GM12878 (cell line): Measurements from ENCODE around the gene COX19. TPM values are rescaled to one million over a fixed set of nuclear protein-coding genes. Genes with fewer than 3 reads are reported as not detected.

ENCODE experiments used
- ATF7 ChIP-seq: fragments of 450-650 bp; IDR thresholded peaks from 2 replicates; pipeline ENCODE4 v1.6.1; 2016; ENCODE audit warnings: low read depth, mild to moderate bottlenecking
- BCL11A ChIP-seq: IDR thresholded peaks from 2 replicates; pipeline ENCODE4 v1.6.1; 2011; ENCODE audit warnings: low read depth, low read length
- CEBPB ChIP-seq, 2 experiments: fragments of 150-350 bp in 1 of 2; IDR thresholded peaks; 2 replicates each; pipeline ENCODE4 v1.6.1; 2012 to 2014; ENCODE audit warnings: low read depth in 2 of 2, low read length in 2 of 2, borderline replicate concordance in 1 of 2, inconsistent platforms in 1 of 2
- CREB1 ChIP-seq: IDR thresholded peaks from 2 replicates; pipeline ENCODE4 v1.6.1; 2012; ENCODE audit warnings: low read depth, mild to moderate bottlenecking, inconsistent platforms
- ETV6 ChIP-seq, 2 experiments: fragments of 450-650 bp in 1 of 2; IDR thresholded peaks in 1 of 2; conservative IDR thresholded peaks in 1 of 2; 2 replicates each; pipeline ENCODE4 v1.6.1; 2014; ENCODE audit warnings: antibody characterized with exemption in 1 of 2, borderline replicate concordance in 1 of 2, low read depth in 1 of 2, mild to moderate bottlenecking in 1 of 2, moderate library complexity in 1 of 2
- KLF5 ChIP-seq: fragments of 450-650 bp; IDR thresholded peaks from 2 replicates; pipeline ENCODE4 v1.6.1; 2014; ENCODE audit warnings: mild to moderate bottlenecking; ENCODE audit not compliant: partially characterized antibody
- NRF1 ChIP-seq: conservative IDR thresholded peaks from 2 replicates; pipeline ENCODE4 v1.6.1; 2011; ENCODE audit warnings: mild to moderate bottlenecking, low read depth, low read length, improper control_type of control experiment
- PAX8 ChIP-seq: fragments of 450-650 bp; IDR thresholded peaks from 2 replicates; pipeline ENCODE4 v1.6.1; 2017; ENCODE audit warnings: mild to moderate bottlenecking, moderate library complexity
- RUNX3 ChIP-seq: IDR thresholded peaks from 2 replicates; pipeline ENCODE4 v1.6.1; 2012; ENCODE audit warnings: low read length, inconsistent platforms
- SIN3A ChIP-seq: IDR thresholded peaks from 2 replicates; pipeline ENCODE4 v1.6.1; 2012; ENCODE audit warnings: low read depth, low read length, improper control_type of control experiment
- SMAD5 ChIP-seq: IDR thresholded peaks from 2 replicates; pipeline ENCODE4 v1.6.1; 2016; ENCODE audit warnings: antibody characterized with exemption, low read depth
- SMC3 ChIP-seq: IDR thresholded peaks from 2 replicates; pipeline ENCODE4 v1.6.1; 2011; ENCODE audit warnings: low read length, improper control_type of control experiment, borderline replicate concordance
- SREBF1 ChIP-seq: IDR thresholded peaks from 2 replicates; pipeline ENCODE4 v1.6.1; 2012; ENCODE audit warnings: mild to moderate bottlenecking, low read length
- STAT3 ChIP-seq: IDR thresholded peaks from 2 replicates; pipeline ENCODE4 v1.6.1; 2011; ENCODE audit warnings: low read depth, low read length, improper control_type of control experiment
- TBL1XR1 ChIP-seq: IDR thresholded peaks from 2 replicates; pipeline ENCODE4 v1.6.1; 2012; ENCODE audit warnings: low read depth, low read length, improper control_type of control experiment
- WRNIP1 ChIP-seq: IDR thresholded peaks from 2 replicates; pipeline ENCODE4 v1.6.1; 2011; ENCODE audit warnings: low read depth, low read length, improper control_type of control experiment, borderline replicate concordance
- ZZZ3 ChIP-seq: IDR thresholded peaks from 2 replicates; pipeline ENCODE4 v1.6.1; 2011; ENCODE audit warnings: low read depth; ENCODE audit not compliant: control insufficient read depth, insufficient read length
- polyA plus RNA-seq, 11 experiments: library from polyadenylated mRNA; depleted of rRNA in 4 of 11; unstranded in 6 of 11; stranded (reverse) in 5 of 11; fragments of >200 nt; fragmentation: Nextera tagmentation in 4 of 11; fragmentation: Illumina TruSeq in 1 of 11; extraction: Ambion mirVana in 4 of 11; extraction: Trizol in 1 of 11; gene quantifications; 1 replicate in 1 of 11; 2 replicates in 10 of 11; pipeline versions ENCODE4 v1.2.1 to v1.2.3, GENCODE V29; 2011 to 2016; ENCODE audit warnings: inconsistent platforms in 2 of 11, missing spikeins in 2 of 11, low read depth in 1 of 11
- total RNA-seq, 4 experiments: library from RNA; depleted of rRNA in 3 of 4; stranded (reverse); fragments of >200 nt in 3 of 4; fragmentation: Illumina TruSeq in 1 of 4; extraction: Trizol in 1 of 4; gene quantifications; 2 replicates each; pipeline versions ENCODE4 v1.2.1 to v1.2.3, GENCODE V29; 2013 to 2021
- TF ChIP-seq, protein P1 (sequence below): fragments of 450-650 bp; IDR thresholded peaks from 2 replicates; pipeline ENCODE4 v1.6.1; 2017; ENCODE audit warnings: antibody characterized with exemption, mild to moderate bottlenecking, moderate library complexity
- TF ChIP-seq, protein P2 (sequence below): fragments of 450-650 bp; formaldehyde crosslinking; IDR thresholded peaks from 2 replicates; pipeline ENCODE4 v1.4.0; 2020; ENCODE audit warnings: mild to moderate bottlenecking, moderate library complexity
- TF ChIP-seq, protein P3 (sequence below): IDR thresholded peaks from 2 replicates; pipeline ENCODE4 v1.6.1; 2012; ENCODE audit warnings: low read depth, low read length, improper control_type of control experiment
- TF ChIP-seq, protein P4 (sequence below), 3 experiments: IDR thresholded peaks in 2 of 3; conservative IDR thresholded peaks in 1 of 3; 2 replicates each; pipeline ENCODE4 v1.5.1; 2011; ENCODE audit warnings: low read depth in 3 of 3, low read length in 3 of 3, mild to moderate bottlenecking in 3 of 3, control low read depth in 2 of 3, moderate library complexity in 2 of 3, inconsistent platforms in 1 of 3, mixed read lengths in 1 of 3; ENCODE audit not compliant: control insufficient read depth in 2 of 3, insufficient read depth in 1 of 3; ENCODE audit errors: extremely low read depth in 1 of 3

COX19 gene
- total and polyA plus RNA-seq, 10 of the 15 experiments (the other 5 are each of a cell fraction or from before 2014, with no cell fraction given), result 3.7 to 17.9 (median 10.8) TPM

DNA sequence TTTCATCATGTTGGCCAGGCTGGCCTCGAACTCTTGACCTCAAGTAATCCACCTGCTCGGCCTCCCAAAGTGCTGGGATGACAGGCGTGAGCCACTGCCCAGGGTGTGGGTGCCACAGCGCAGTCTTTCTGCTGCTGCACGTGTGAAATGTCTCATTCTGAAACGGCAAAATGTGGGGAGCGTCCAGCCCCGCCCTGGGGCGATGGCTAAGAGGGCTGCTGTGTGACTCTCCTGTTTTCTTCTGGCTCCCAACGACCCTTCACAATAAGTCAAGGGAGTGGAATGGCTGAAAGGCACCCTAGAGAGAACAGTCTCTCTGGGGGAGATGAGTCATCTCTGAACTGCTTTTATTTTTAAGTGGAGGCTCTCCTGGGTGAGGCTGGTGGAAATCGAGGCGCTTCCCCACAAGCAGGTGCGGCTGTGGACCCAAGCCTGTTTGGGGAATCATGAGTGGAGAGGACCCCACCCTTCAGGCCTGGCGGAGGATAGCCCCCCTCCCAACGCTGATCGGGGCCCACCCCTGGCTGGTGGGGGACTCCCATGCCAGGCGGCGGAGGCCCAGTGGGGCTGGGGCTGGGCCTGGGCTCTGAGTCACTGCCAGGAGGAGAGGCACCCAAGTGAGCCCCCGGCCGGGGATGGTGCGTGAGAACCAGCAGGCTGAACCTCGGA lies 38.8 kb downstream of the COX19 start (continued):
- peak; percentile 67 for TF ChIP-seq RUNX3
- TF ChIP-seq NRF1, result no peak
- no peak for TF ChIP-seq SREBF1
- TF ChIP-seq CREB1, result no peak
- TF ChIP-seq, protein P1, sequence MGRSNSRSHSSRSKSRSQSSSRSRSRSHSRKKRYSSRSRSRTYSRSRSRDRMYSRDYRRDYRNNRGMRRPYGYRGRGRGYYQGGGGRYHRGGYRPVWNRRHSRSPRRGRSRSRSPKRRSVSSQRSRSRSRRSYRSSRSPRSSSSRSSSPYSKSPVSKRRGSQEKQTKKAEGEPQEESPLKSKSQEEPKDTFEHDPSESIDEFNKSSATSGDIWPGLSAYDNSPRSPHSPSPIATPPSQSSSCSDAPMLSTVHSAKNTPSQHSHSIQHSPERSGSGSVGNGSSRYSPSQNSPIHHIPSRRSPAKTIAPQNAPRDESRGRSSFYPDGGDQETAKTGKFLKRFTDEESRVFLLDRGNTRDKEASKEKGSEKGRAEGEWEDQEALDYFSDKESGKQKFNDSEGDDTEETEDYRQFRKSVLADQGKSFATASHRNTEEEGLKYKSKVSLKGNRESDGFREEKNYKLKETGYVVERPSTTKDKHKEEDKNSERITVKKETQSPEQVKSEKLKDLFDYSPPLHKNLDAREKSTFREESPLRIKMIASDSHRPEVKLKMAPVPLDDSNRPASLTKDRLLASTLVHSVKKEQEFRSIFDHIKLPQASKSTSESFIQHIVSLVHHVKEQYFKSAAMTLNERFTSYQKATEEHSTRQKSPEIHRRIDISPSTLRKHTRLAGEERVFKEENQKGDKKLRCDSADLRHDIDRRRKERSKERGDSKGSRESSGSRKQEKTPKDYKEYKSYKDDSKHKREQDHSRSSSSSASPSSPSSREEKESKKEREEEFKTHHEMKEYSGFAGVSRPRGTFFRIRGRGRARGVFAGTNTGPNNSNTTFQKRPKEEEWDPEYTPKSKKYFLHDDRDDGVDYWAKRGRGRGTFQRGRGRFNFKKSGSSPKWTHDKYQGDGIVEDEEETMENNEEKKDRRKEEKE, result no peak
- TF ChIP-seq ETV6 (conservative IDR thresholded peaks at IDR 0.05 in 1 of 2, IDR thresholded peaks at IDR 0.05 in 1 of 2; ENCODE audit: borderline replicate concordance in 1 of 2, low read depth in 1 of 2), result no peak
- TF ChIP-seq ATF7, result no peak; the same call in 1 of the 2 replicates
- TF ChIP-seq TBL1XR1, result no peak
- TF ChIP-seq, protein P2, sequence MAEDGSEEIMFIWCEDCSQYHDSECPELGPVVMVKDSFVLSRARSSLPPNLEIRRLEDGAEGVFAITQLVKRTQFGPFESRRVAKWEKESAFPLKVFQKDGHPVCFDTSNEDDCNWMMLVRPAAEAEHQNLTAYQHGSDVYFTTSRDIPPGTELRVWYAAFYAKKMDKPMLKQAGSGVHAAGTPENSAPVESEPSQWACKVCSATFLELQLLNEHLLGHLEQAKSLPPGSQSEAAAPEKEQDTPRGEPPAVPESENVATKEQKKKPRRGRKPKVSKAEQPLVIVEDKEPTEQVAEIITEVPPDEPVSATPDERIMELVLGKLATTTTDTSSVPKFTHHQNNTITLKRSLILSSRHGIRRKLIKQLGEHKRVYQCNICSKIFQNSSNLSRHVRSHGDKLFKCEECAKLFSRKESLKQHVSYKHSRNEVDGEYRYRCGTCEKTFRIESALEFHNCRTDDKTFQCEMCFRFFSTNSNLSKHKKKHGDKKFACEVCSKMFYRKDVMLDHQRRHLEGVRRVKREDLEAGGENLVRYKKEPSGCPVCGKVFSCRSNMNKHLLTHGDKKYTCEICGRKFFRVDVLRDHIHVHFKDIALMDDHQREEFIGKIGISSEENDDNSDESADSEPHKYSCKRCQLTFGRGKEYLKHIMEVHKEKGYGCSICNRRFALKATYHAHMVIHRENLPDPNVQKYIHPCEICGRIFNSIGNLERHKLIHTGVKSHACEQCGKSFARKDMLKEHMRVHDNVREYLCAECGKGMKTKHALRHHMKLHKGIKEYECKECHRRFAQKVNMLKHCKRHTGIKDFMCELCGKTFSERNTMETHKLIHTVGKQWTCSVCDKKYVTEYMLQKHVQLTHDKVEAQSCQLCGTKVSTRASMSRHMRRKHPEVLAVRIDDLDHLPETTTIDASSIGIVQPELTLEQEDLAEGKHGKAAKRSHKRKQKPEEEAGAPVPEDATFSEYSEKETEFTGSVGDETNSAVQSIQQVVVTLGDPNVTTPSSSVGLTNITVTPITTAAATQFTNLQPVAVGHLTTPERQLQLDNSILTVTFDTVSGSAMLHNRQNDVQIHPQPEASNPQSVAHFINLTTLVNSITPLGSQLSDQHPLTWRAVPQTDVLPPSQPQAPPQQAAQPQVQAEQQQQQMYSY (CRISPR knock-in tag), result no peak
- TF ChIP-seq KLF5, result no peak
- TF ChIP-seq SIN3A, result no peak
- TF ChIP-seq PAX8, result no peak
- TF ChIP-seq WRNIP1, result no peak
- TF ChIP-seq ZZZ3, result no peak
- peak; percentile 13; the same call in 1 of the 2 replicates for TF ChIP-seq BCL11A
- TF ChIP-seq, protein P3, sequence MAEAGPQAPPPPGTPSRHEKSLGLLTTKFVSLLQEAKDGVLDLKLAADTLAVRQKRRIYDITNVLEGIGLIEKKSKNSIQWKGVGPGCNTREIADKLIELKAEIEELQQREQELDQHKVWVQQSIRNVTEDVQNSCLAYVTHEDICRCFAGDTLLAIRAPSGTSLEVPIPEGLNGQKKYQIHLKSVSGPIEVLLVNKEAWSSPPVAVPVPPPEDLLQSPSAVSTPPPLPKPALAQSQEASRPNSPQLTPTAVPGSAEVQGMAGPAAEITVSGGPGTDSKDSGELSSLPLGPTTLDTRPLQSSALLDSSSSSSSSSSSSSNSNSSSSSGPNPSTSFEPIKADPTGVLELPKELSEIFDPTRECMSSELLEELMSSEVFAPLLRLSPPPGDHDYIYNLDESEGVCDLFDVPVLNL, result no peak
- TF ChIP-seq, protein P4, sequence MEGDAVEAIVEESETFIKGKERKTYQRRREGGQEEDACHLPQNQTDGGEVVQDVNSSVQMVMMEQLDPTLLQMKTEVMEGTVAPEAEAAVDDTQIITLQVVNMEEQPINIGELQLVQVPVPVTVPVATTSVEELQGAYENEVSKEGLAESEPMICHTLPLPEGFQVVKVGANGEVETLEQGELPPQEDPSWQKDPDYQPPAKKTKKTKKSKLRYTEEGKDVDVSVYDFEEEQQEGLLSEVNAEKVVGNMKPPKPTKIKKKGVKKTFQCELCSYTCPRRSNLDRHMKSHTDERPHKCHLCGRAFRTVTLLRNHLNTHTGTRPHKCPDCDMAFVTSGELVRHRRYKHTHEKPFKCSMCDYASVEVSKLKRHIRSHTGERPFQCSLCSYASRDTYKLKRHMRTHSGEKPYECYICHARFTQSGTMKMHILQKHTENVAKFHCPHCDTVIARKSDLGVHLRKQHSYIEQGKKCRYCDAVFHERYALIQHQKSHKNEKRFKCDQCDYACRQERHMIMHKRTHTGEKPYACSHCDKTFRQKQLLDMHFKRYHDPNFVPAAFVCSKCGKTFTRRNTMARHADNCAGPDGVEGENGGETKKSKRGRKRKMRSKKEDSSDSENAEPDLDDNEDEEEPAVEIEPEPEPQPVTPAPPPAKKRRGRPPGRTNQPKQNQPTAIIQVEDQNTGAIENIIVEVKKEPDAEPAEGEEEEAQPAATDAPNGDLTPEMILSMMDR (IDR thresholded peaks at IDR 0.05 in 2 of 3, conservative IDR thresholded peaks at IDR 0.05 in 1 of 3; ENCODE audit: control insufficient read depth in 2 of 3, extremely low read depth in 1 of 3, insufficient read depth in 1 of 3, low read depth in 3 of 3, low read length in 3 of 3), result no peak
- no peak for TF ChIP-seq SMC3
- TF ChIP-seq SMAD5, result no peak
- no peak for TF ChIP-seq CEBPB (IDR thresholded peaks at IDR 0.05; ENCODE audit: borderline replicate concordance in 1 of 2, low read depth in 2 of 2, low read length in 2 of 2)
- no peak for TF ChIP-seq STAT3
